Rectal smooth muscle tissue (tissue), 1 donor: ENCODE results near the gene RFX4.

Experiments used
- H3K27ac ChIP-seq: one replicate; pipeline ENCODE4 v1.7.0; 2013; ENCODE audit warnings: low read depth, low read length, inconsistent platforms
- H3K27me3 ChIP-seq: one replicate; pipeline ENCODE4 v1.7.0; 2013; ENCODE audit warnings: low read length; ENCODE audit not compliant: control insufficient read depth, insufficient read depth
- H3K36me3 ChIP-seq: one replicate; pipeline ENCODE4 v1.7.0; 2013; ENCODE audit warnings: low read length; ENCODE audit not compliant: control insufficient read depth, insufficient read depth
- H3K4me1 ChIP-seq: one replicate; pipeline ENCODE4 v1.7.0; 2013; ENCODE audit warnings: low read length; ENCODE audit not compliant: control insufficient read depth, insufficient read depth
- H3K4me3 ChIP-seq: one replicate; pipeline ENCODE4 v1.7.0; 2013; ENCODE audit warnings: low read length
- H3K9ac ChIP-seq: one replicate; pipeline ENCODE4 v1.7.0; 2013; ENCODE audit warnings: low read length

Gene RFX4

GRCh38 chr12:106767954-106768822, 185.4 kb downstream of the RFX4 start:
- no peaks in the 10 kb centered on the region for H3K27me3 ChIP-seq
- H3K4me3 ChIP-seq = no peak overlapping the region
- no peak overlapping the region for H3K27ac ChIP-seq
- H3K9ac ChIP-seq = no peak overlapping the region
- no peaks in the 10 kb centered on the region for H3K4me1 ChIP-seq
- H3K36me3 ChIP-seq = no peaks in the 10 kb centered on the region

GRCh38 chr12:106769078-106769477, 186.3 kb downstream of the RFX4 start:
- H3K27ac ChIP-seq = no peak overlapping the region
- no peaks in the 10 kb centered on the region for H3K4me1 ChIP-seq
- no peaks in the 10 kb centered on the region for H3K27me3 ChIP-seq
- H3K9ac ChIP-seq = no peak overlapping the region
- H3K36me3 ChIP-seq = no peaks in the 10 kb centered on the region
- H3K4me3 ChIP-seq = no peak overlapping the region

DNA sequence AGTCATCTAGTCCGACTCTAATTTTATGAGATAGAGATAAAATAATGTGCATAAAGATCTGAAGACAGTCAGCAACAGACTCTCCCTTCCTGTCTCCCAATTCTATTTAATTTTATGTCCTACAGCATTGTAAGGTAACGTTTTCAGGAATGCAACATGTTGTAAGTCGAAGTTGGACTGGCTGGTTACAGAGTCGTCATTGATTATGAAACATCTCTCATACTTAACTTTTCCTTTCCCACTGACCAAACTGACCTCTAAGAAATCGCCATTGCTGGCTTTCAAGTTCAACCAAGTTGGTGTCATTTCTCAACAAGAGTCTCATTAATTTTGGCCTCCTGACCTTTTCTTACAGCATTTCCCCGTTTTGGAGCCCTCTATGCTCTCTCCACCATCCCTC, 186.7 kb downstream of the RFX4 start:
- Histone ChIP-seq H3K27ac (no peak overlapping the region), H3K4me1 (no peaks in the 10 kb centered on the region), H3K9ac (no peak overlapping the region), H3K36me3 (no peaks in the 10 kb centered on the region), H3K4me3 (no peak overlapping the region), H3K27me3 (no peaks in the 10 kb centered on the region)

DNA sequence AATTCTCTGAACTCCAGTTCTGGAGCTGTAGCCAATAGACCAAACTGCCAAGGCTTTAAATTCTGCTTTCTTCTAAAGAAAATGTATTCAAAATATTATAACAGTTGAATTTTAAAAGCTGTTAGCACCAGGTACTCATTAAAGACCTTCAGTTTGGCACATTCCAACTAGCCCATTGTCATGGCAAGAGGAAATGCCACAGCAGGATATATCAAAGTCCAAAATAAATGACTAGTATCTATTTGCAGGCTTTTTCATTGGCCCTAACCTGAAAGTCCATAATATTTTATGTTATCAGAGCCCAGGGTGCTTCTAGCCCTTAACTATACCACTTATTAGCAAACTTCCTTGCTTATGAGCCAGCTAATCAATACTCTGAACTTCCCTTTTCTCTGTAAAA, 188.6 kb downstream of the RFX4 start:
- Histone ChIP-seq H3K27me3 (no peaks in the 10 kb centered on the region), H3K4me3 (no peak overlapping the region), H3K9ac (no peak overlapping the region), H3K36me3 (no peaks in the 10 kb centered on the region), H3K4me1 (peaks cover 8% of the 10 kb centered on the region), H3K27ac (no peak overlapping the region)

DNA sequence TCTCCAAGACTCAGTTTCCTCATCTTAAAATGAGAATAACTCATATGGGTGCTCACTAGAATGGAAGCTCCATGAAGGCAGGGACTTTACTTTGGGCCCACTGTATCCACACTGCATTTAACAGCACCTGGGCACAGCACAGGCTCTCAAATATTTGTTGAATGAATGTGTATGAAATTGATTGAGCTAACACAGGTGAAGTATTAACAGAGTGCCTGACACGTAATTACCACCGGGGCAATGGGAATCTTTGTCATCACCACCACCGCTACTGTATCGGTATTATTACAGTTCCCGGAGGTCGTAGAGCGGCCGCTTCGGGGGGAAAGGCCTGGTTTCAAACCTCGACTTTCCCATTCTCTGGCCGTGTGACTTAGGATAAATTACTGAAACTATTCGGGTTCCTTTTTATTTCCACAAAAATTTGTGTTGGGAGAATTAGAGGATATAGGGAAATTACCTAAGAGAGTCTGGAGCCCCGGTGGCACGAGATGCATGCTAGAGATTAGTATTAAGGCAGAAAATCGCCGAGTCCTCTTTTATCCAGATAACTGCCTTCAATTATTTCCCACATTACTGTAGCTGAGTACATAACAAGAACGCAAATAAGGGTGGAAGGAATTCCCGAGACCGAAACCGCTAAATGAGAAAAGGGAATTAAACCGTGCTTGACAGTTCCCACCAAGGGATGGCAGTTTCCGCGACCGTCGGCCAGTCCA, 190.6 kb downstream of the RFX4 start:
- no peaks in the 10 kb centered on the region for H3K27me3 ChIP-seq
- peak overlapping the region; percentile 96 for H3K4me3 ChIP-seq
- no peaks in the 10 kb centered on the region for H3K36me3 ChIP-seq
- peaks cover 8% of the 10 kb centered on the region for H3K4me1 ChIP-seq
- peak overlapping the region; percentile 99 for H3K27ac ChIP-seq
- peak overlapping the region; percentile 46 for H3K9ac ChIP-seq

DNA sequence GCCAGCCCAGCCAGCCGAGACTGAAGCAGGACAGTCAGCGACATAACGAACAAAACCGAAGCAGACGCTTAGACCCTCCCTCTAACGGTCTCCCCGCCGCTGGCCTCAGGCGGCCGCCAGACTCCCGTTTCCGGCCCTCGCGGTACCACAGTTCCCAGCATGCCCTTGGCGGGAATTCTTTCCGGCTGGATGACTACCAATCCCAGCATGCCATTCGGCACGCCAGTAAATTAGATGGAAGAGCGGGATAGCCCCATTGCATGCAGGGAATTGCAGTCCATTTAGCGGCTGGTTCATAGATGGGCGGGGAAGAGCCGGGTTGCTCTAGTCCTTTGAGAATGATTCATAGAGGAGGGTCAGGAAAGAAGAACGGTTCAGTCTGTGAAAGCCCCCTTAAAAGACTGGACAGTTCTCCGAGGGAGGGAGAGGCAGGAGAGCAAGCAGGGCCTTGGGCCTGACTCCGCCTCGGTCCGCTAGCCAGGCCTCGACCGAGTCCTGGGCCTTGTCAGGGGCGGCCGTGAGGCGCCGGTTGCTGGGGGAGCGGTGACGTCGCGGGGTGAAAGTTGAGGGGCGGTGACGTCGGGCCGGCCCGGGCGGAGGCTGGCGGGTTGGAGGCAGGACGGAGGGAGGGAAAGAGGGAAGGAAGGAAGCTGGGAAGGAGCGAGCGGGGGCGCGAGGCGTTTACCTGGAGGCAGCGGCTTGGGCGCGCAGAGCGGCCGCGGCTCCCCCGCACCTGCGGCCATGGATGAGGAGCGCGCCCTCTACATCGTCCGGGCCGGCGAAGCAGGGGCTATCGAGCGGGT, 191.4 kb downstream of the RFX4 start, which contains the start of gene RIC8B:
RIC8B (plus strand) TSS at position 678 of the 803 bp plus-strand sequence; CDS start at position 742, 64 bp downstream.
- H3K9ac ChIP-seq = peak within 1 kb of the TSS; percentile 57
- peaks cover 8% of the 10 kb centered on the region for H3K4me1 ChIP-seq
- peak within 1 kb of the TSS; percentile 99 for H3K27ac ChIP-seq
- no peaks in the 10 kb centered on the region for H3K36me3 ChIP-seq
- H3K4me3 ChIP-seq = peak within 1 kb of the TSS; percentile 96
- H3K27me3 ChIP-seq = no peaks in the 10 kb centered on the region

DNA sequence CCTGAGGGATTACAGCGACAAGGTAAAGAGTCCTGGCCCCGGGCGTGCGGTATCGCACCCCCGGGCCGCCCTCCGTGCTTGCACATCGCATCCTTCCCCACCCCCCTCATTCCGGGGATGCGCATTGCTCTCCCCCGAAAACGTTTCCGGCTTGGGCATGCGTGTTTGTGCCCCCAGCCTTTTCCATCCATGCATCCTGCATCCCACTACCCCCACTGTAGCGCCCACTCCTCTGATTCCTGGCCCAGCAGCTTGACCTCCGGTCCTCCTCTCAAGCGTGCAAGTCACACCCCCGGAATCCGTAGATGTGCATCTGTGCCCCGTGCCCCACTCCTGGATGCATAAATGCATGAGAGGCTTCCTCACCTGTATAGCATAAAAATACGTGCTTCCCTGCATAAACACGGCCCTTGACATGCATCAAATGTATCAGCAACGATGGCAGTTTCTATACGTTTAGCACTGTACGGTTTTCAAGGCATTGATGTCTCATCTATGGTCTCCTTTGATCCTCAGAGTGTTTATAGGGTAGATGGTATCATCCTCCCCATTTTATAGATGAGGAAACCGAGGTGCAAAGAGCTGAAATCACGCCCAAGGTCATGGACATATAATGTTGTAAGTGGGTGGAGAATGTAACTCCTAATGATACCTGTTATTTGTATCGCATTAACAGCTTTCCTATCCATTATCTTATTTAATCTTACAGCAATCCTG, 192.2 kb downstream of the RFX4 start:
- Histone ChIP-seq H3K4me1 (peaks cover 8% of the 10 kb centered on the region), H3K27me3 (no peaks in the 10 kb centered on the region), H3K9ac (peak overlapping the region; percentile 57), H3K36me3 (no peaks in the 10 kb centered on the region), H3K4me3 (peak overlapping the region; percentile 96), H3K27ac (peak overlapping the region; percentile 99)

DNA sequence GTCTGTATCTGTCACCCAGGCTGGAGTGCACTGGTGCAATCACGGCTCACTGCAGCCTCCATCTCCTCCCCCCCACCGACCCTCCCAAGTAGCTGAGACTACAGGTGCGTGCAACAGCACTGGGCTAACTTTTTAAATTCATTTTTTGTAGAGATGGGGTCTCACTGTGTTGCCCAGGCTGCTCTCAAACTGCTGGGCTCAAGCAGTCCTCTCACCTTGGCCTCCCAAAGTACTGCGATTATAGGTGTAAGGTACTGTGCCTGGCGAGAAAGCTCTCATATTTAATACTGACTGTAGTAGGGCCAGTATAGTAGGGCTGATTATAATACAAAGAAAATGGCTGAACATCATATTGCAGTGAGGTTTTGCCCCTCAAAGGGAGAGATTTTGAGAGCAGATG, 194.1 kb downstream of the RFX4 start:
- no peak overlapping the region for H3K4me3 ChIP-seq
- no peak overlapping the region for H3K27ac ChIP-seq
- no peaks in the 10 kb centered on the region for H3K36me3 ChIP-seq
- no peaks in the 10 kb centered on the region for H3K27me3 ChIP-seq
- H3K9ac ChIP-seq = no peak overlapping the region
- H3K4me1 ChIP-seq = peaks cover 8% of the 10 kb centered on the region

- Histone ChIP-seq H3K36me3 (no peaks in the 10 kb centered on the region), H3K27me3 (no peaks in the 10 kb centered on the region), H3K4me1 (peaks cover 5% of the 10 kb centered on the region), H3K9ac (no peak overlapping the region), H3K4me3 (no peak overlapping the region), H3K27ac (no peak overlapping the region)
Measured at GRCh38 chr12:106780010-106780631, 197.3 kb downstream of the RFX4 start.

GRCh38 chr12:106782619-106783018, 199.8 kb downstream of the RFX4 start:
- Histone ChIP-seq H3K4me3 (no peak overlapping the region), H3K4me1 (no peaks in the 10 kb centered on the region), H3K9ac (no peak overlapping the region), H3K36me3 (no peaks in the 10 kb centered on the region), H3K27me3 (no peaks in the 10 kb centered on the region), H3K27ac (no peak overlapping the region)

DNA sequence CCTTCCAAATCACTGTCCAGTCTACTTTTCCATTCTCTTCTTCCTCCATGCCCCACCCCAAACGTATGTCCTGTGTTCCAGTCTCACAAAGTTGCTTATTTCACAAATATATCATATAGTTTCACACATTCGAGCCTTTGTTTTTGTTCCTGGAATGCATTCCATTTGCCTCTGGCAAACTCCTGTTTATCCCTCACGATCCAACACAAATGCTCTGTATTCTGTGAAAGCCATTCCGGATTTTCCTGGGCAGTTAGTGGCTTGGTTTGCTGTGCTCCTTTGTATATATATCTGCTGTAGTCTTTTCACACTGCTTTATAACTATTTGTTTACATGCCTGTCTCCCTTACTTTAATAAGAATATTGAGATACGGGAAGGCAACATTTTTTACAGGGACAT, 200.7 kb downstream of the RFX4 start:
- no peaks in the 10 kb centered on the region for H3K27me3 ChIP-seq

More for the DNA sequence above, 200.7 kb downstream of the RFX4 start:
- H3K4me1 ChIP-seq = no peaks in the 10 kb centered on the region
- no peaks in the 10 kb centered on the region for H3K36me3 ChIP-seq
- no peak overlapping the region for H3K27ac ChIP-seq
- no peak overlapping the region for H3K4me3 ChIP-seq
- no peak overlapping the region for H3K9ac ChIP-seq
